NCI-H345 (cell line): ENCODE results near the gene UBE3C.

ENCODE experiments used
- DNase-seq: peaks from one replicate; lab custom pipeline; 2025; lab: John Stamatoyannopoulos, UW

UBE3C gene

GRCh38 chr7:157177333-157177982 lies 38.7 kb downstream of the UBE3C start:
- DNase-seq: no peak

GRCh38 chr7:157177983-157178381 lies 39.3 kb downstream of the UBE3C start:
- no peak for DNase-seq

- no peak for DNase-seq
Measured at GRCh38 chr7:157183832-157184231, 45.1 kb downstream of the UBE3C start.

GRCh38 chr7:157188091-157188665 lies 49.5 kb downstream of the UBE3C start:
- no peak for DNase-seq

GRCh38 chr7:157189405-157189804 lies 50.7 kb downstream of the UBE3C start:
- no peak for DNase-seq

- no peak for DNase-seq
Measured at GRCh38 chr7:157192861-157193260, 54.1 kb downstream of the UBE3C start.

GRCh38 chr7:157193274-157193673 lies 54.5 kb downstream of the UBE3C start:
- no peak for DNase-seq

- DNase-seq: no peak
Measured at GRCh38 chr7:157194948-157195347, 56.2 kb downstream of the UBE3C start.

GRCh38 chr7:157195868-157196267 lies 57.1 kb downstream of the UBE3C start:
- DNase-seq: no peak

GRCh38 chr7:157204134-157204533 lies 65.4 kb downstream of the UBE3C start:
- DNase-seq: no peak

- no peak for DNase-seq
Measured at GRCh38 chr7:157205438-157205837, 66.7 kb downstream of the UBE3C start.

- DNase-seq: no peak
Measured at GRCh38 chr7:157208571-157209413, 70.1 kb downstream of the UBE3C start.

GRCh38 chr7:157210682-157211081 lies 72.0 kb downstream of the UBE3C start:
- DNase-seq: no peak

- DNase-seq: no peak
Measured at GRCh38 chr7:157211690-157212089, 73.0 kb downstream of the UBE3C start.

GRCh38 chr7:157219154-157219553 lies 80.4 kb downstream of the UBE3C start:
- DNase-seq: no peak

- no peak for DNase-seq
Measured at GRCh38 chr7:157220916-157221569, 82.3 kb downstream of the UBE3C start.

GRCh38 chr7:157222687-157223086 lies 84.0 kb downstream of the UBE3C start:
- no peak for DNase-seq

GRCh38 chr7:157224627-157225026 lies 85.9 kb downstream of the UBE3C start:
- no peak for DNase-seq

- DNase-seq: no peak
Measured at GRCh38 chr7:157228864-157229422, 90.2 kb downstream of the UBE3C start.

- DNase-seq: no peak
Measured at GRCh38 chr7:157233677-157234076, 95.0 kb downstream of the UBE3C start.

GRCh38 chr7:157234271-157234670 lies 95.5 kb downstream of the UBE3C start:
- DNase-seq: no peak
